ENCODE measurements around the gene AARS2. TPM values are rescaled to one million over a fixed set of nuclear protein-coding genes. Genes with fewer than 3 reads are reported as not detected.
A peak's percentile ranks its signal among the peaks of the same experiment; 100 is the strongest.

The AARS2 gene
- total RNA-seq, 1 donor from 2014 or later: 7.9 TPM

- H3K27ac Mint-ChIP-seq (ENCODE audit: unreplicated experiment): peak overlapping the region; percentile 46
- H3K27me3 Mint-ChIP-seq (ENCODE audit: low read depth): no peaks in the 10 kb centered on the region
- H3K4me1 Mint-ChIP-seq (ENCODE audit: low read depth): peaks cover 70% of the 10 kb centered on the region
- H3K4me3 Mint-ChIP-seq (ENCODE audit: unreplicated experiment): no peak overlapping the region
- DNase-seq (ENCODE audit: low spot score): no peak
- no peak for TF ChIP-seq CTCF (IDR thresholded peaks at IDR 0.05)
- H3K36me3 Mint-ChIP-seq (ENCODE audit: low read depth): peaks cover 64% of the 10 kb centered on the region
- H3K9me3 Mint-ChIP-seq (ENCODE audit: low read depth): no peaks in the 10 kb centered on the region
Measured at GRCh38 chr6:44250067-44250717, 63.0 kb downstream of the AARS2 start.

Other genes starting within 250 kb of the AARS2 start
- gene MRPL14, start 185.9 kb downstream of the AARS2 start, total RNA-seq: 35.1 to 38.7 TPM (median 35.5 TPM) in 3 replicates
- gene TMEM63B, start 185.8 kb downstream of the AARS2 start, total RNA-seq: 36.2 to 40.7 TPM (median 40.3 TPM) in 3 replicates
- gene CAPN11, start 154.5 kb downstream of the AARS2 start, total RNA-seq: 0.07 TPM in 1 of 3 replicates, not detected in the others
- not detected in 3 replicates for gene MYMX, start 96.4 kb downstream of the AARS2 start, total RNA-seq
- gene SLC29A1, start 89.8 kb downstream of the AARS2 start, total RNA-seq: 161 to 231 TPM (median 221 TPM) in 3 replicates
- 508 to 805 TPM (median 512 TPM) in 3 replicates for gene HSP90AB1, start 66.2 kb downstream of the AARS2 start, total RNA-seq
- gene SLC35B2, start 55.8 kb downstream of the AARS2 start, total RNA-seq: 71.5 to 83.1 TPM (median 75.7 TPM) in 3 replicates
- 3.0 to 7.0 TPM (median 6.2 TPM) in 3 replicates for gene NFKBIE, start 47.8 kb downstream of the AARS2 start, total RNA-seq
- 0.05 TPM in 1 of 3 replicates, not detected in the others for gene TMEM151B, start 42.9 kb downstream of the AARS2 start, total RNA-seq
- gene SPATS1, start 29.3 kb upstream of the AARS2 start, total RNA-seq: not detected in 3 replicates
- gene CDC5L, start 74.4 kb upstream of the AARS2 start, total RNA-seq: 18.4 to 23.2 TPM (median 19.0 TPM) in 3 replicates